ENCODE measurements around the gene MCF2L2.
"Not testable (repeated sequence)": the region's sequence is repeated elsewhere in the genome, so short reads cannot be mapped to it uniquely, and the experiment has no call there.

MCF2L2 gene

DNA sequence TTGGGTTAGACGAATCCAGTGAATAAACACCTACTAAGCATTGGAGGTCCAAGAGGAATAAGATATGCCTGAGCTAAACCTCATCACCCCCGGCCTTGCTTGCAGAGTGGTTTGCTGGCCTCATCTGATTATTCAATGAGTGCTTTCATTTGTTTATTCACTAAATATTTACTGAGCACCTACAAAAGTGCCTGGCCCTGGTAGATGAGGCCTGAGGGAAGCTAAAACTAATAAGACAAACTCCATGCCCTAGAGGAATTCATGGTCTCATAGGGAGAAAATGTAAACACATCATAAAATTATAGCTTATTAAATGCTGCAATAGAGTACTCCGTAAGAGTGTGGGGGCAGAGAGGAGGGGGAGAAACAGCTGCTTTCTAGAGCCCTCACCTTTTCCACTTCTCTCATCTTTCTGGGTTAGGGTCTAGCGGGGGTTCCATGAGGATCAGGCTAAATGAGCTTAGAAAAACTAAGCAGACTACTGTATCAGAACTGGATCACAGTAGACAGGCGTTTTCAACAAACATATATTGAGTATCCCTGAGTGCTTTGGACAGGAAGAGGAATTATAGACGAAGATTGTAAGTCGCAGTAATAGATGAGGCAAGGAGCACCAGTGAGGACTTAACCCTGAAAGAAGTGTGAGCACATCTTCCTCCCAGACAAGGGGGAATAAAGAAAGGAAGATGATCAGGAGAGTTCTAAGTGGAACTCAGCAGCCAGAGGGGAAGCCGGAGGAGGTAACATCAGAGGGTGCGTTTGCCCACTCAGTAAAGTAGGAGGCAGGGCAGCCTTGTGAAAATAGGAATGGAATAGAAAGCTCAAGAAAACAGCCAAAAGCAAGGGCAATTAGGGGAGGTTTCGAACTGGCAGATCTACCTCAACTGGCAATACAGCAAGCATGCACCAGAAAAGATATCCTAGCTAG lies 234.4 kb downstream of the MCF2L2 start:
- no peak for DNase-seq

GRCh38 chr3:183192650-183193300 lies 235.6 kb downstream of the MCF2L2 start:
- DNase-seq, result no peak

GRCh38 chr3:183189641-183190040 lies 238.8 kb downstream of the MCF2L2 start:
- no peak for DNase-seq

DNA sequence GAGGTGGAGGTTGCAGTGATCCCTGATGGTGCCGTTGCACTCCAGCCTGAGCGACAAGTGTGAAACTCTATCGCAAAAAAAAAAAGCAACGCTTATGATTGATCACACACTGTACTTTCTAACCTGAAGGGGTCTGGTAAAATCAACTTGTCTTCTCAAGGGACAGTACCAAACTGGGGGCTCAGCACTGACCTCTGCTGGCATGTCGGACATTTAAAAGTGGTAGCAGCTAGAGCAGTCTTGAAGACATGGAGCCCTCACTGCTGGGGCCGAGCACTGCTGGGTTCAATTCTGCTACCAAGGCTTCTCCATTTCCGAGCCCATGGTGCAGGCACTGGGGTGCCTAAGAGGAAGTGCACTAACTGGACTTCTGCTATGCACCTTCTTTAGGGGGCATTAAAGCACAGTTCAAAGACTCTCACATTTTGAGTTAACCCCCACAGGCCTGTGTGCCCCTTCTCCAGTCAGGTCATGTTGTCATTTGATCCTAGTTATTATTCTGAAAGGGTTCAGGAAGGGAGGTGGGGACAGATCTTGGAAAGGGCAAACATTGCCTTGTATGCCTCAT lies 239.4 kb downstream of the MCF2L2 start:
- no peak for DNase-seq

DNA sequence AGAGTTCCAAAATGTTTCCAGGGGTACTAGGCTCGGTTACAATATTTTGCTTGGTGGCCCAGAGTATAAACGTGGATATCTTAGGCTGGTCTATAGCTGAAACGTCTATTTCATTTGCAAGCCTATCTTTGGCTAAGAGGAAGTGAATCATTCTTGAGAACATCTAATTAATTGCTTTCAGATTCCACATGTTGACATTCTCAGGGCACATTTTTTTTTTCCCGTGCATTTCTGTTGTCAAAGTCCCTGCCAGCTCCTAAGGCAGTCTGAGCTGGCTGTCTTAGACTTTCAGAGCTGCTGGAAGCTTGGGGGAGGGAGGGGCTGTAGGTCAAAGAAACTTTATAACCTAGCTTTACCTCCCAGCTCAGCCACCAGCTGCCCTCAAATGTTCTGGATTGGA lies 242.7 kb downstream of the MCF2L2 start:
- DNase-seq, result no peak

DNA sequence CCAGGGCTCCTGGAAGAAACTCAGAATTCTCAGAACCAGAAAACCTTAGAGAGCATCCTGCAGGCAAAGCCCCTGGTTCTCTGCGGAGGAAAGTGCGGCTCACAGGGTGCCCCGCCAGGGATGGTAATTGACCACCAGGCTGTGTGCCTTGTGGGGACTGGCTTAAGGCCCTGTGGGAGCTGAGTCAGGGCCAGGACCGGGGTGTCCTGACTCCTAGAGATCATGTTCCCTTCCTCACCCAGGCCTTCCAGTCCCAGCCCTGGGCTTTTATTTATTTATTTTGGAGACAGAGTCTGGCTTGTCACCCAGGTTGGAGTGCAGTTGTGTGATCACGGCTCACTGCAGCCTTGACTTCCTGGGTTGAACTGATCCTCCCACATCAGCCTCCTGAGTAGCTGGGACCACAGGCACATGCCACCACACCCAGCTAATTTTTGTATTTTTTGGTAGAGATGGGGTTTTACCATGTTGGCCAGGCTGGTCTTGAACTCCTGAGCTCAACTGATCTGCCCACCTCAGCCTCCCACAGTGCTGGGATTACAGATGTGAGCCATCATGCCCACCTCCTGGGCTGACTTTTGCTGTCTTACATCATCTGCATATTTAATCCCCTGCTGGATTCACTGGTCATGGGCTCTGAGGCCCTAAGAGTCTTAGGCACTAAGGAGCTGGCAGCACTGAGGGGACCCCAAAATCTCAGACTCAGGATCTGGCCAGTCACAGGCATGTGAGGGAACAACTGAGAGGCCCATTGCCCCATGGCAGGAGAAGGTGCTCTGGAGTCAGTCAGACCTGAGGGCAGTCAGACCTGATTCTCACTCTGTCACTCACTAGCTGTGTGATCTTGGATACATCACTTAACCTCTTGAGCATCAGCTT lies 245.4 kb downstream of the MCF2L2 start:
- no peak for DNase-seq

DNA sequence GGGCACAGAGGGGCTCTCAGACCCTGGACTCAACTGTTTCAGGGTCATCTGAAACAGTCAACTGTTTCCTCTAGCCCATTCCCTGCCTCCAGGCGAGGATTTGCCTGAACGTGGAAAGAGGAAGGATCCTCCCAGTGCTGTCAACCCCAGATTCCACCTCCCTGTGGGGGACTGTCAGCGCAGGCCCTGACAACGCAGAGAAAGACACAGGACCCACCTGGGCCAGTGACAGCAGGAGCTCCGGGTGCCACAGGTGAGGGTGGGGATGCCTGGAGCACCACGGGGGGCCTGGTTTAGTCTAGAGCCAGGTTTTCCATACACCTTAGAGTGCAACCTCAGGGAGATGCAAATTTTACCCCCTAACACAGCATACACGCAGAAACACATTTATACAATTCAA lies 246.3 kb downstream of the MCF2L2 start:
- no peak for DNase-seq

- DNase-seq, result no peak
Measured at GRCh38 chr3:183181606-183182005, 246.8 kb downstream of the MCF2L2 start.

DNA sequence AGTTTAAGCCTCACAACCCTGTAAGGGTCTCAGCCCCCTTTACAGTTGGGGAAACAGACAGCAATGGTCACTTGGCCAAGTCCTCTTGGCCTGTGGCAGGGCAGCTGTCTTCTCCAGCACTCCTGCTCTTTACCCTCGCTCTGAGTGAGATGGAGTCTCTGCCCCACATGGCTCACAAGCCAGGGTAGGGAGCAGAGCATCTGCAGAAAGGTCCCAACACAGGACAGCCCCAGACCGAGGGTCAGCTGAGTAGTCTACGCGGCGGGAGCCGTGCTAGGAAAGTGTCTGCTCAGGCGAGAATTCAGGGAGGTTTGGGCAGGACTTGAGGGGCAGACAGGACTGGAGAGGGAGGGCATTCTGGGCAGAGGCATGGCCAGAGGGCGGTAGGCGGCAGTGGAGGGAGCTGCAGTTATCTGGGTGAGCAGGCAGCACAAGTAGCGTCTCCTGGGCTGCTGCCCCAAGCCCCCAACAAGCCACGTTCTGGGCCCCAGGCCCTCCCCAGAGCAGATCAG lies 247.6 kb downstream of the MCF2L2 start:
- no peak for DNase-seq

DNA sequence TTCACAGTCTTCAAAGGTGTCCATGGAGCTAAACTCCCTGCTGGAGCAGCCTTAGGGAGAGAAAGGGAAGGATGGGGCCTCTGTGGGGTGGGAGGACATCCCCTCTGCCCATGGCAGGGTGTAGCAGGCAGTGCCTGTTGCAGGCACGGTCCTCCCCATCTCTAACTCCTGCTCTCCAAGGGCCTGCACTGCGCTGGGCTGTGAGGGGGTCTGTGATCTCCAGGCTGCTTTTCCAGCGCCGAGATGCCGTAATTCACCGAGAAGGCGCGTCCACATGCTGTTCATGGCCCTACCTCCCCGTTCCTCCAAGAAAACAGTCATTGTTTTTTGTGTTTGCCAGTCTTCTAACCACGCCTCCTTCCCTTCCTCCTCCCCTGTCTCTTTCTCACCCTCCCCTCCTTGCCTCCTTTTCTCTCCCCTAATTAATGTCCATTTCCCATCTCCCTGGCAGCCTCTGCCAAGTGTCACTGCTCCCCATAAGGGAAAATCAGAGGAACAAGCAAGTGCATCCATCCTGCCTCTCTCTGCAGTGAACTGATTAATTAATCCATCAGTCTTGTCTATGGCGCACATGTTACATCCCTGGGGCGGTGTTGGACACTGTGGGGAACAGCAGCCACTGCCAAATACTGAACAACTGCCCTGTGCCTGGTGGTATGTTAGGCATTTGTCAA lies 248.2 kb downstream of the MCF2L2 start:
- no peak for DNase-seq

DNA sequence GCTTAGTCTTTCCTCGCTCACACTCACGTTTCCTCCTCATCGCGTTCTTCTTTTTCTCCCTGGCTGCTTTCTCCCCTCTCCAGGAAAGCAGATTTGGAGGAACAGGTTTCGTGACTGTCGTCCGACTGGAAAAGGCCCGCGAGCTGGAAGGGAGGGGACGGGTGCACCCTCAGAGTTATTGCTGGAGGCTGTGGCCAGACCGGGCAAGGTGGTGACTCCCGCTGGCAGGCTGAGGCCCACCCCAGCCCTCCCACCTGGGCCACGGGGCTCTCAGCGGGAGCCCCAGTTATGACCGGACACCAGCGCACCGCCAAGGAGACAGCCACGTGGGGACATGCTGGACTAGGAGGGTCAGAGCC lies 248.9 kb downstream of the MCF2L2 start:
- not testable (repeated sequence) for DNase-seq

- peak; percentile 76 for DNase-seq
Measured at GRCh38 chr3:183178833-183179549, 249.4 kb downstream of the MCF2L2 start.

GRCh38 chr3:183178512-183178832 lies 249.9 kb downstream of the MCF2L2 start:
- DNase-seq, result no peak

DNA sequence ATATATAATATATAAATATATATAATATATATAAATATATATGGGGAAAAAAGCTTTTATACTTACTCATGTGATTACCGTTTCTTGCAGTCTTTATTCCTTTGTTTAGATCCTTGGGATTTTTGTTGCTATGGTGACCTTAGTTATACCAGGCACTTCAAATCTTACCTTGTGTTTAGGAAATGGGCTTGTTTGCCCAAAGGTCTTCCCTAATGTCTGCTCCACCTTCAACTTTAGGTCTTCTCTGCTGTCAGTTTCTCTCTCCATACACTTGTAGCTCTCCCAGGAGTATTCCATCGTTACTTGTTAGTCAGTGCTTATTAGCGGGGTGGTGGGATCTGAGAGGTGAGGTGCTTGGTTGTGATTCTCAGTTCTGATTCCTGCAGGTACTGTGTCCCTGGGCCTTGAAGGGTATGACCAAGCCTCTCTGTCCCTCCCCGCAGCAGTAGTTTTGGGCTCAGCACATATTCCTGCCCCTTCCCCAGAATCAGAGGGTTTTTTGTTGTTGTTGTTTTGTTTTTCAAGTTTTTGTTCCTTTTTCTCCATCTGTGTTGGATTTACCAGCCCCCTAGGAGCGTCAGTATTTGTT lies 256.3 kb downstream of the MCF2L2 start:
- no peak for DNase-seq

- DNase-seq, result not testable (repeated sequence)
Measured at GRCh38 chr3:183167975-183168374, 260.4 kb downstream of the MCF2L2 start.

GRCh38 chr3:183163563-183163962 lies 264.9 kb downstream of the MCF2L2 start:
- DNase-seq, result no peak

DNA sequence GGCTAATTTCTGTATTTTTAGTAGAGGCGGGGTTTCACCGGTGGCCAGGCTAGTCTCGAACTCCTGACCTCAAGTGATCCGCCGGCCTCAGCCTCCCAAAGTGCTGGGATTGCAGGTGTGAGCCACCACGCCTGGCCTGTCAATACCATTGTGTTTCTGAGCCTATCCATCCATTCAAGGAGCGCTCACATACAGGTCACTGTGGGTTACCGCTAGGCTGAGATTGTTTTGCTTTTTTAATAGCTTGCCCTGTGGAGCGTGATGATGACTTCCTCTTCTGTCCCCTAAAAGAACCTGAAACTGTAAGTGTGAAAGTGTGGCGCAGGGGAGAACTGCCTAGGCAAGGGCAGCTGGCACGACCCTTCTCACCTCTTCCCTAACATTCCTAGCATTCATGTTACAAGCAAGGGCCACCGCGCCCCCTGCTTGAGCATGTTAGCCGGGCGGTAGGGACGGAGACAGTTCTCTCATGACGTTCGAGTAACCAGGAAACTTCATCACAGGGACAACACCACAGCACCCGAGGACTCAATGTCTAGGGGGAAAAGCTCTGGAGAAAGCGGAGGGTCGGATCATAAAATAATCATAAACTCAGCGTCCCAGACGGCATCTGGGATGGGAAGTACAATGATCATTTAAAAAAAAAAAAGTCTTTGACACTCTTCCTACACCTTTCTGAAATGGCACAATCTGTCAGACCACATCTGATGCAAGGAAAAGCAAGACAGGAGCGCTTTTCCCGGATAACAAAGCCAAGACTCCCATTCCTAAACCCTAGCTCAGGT lies 266.7 kb downstream of the MCF2L2 start:
- DNase-seq, result no peak

DNA sequence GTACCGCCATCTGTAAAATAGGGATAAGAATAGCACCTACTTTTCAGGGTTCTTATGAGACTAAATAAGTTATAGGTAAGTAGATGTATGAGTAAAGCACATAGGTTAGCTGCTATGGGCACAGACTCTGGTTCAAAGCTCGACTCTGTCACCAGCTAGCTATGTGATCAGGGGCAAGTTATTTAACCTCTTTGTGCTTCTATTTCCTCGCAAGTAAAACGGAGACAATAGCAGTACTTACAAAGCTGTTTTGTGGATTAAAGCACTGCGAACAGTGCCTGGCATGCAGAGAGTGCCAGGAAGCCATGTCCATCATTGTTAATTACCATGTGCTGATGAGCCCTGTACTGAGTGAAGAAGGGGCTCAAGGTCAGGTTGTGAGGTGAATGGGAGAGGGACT lies 267.8 kb downstream of the MCF2L2 start:
- no peak for DNase-seq

DNA sequence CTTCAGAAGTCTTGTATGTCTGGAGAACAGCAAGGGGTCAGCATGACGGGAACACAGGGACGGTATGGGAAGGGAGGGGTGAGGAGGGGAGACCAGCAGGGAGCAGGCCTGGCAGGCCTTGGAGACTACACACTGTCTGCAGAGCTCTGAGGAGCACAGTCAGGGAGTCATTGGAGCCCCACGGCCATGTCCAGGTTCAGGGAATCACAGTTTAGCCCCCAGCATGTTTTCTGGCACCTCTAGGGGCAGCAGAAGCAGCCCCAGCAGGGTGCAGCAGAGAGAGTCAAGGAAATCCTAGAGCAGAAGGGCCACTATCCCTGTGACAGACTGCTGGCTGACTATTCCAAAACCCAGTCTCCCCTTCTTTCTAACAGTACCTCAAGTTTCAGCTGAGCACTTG lies 269.1 kb downstream of the MCF2L2 start:
- DNase-seq, result no peak

DNA sequence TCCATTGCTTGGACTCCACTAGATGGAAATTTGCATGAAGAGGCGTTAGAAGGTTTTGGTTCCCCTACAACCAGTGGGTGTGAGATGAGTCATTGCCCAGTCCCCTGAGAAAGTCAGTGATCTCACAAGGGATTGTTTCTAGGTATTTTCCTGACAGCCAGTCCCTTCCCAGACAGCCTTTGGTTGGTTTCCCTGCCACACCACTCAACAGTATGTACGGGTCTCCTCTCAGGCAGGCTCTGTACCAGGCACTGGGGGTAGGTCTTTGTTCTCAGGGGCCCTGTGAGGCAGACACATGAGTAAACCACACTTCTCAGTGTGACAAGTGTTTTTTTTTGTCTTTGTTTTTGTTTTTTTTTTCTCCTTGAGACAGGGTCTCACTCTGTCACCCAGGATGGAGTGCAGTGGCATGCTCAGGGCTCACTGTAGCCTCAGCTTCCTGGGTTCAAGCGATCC lies 269.8 kb downstream of the MCF2L2 start:
- DNase-seq, result peak; percentile 82
